HG03097 (cell line): ENCODE data around the gene PRR14.

ENCODE experiments used
- ATAC-seq: cut with Tn5 transposase; IDR thresholded peaks from one replicate; pipeline ENCODE4 v1.9.1; 2021; ENCODE audit not compliant: unreplicated experiment, low FRiP score

The PRR14 gene

DNA sequence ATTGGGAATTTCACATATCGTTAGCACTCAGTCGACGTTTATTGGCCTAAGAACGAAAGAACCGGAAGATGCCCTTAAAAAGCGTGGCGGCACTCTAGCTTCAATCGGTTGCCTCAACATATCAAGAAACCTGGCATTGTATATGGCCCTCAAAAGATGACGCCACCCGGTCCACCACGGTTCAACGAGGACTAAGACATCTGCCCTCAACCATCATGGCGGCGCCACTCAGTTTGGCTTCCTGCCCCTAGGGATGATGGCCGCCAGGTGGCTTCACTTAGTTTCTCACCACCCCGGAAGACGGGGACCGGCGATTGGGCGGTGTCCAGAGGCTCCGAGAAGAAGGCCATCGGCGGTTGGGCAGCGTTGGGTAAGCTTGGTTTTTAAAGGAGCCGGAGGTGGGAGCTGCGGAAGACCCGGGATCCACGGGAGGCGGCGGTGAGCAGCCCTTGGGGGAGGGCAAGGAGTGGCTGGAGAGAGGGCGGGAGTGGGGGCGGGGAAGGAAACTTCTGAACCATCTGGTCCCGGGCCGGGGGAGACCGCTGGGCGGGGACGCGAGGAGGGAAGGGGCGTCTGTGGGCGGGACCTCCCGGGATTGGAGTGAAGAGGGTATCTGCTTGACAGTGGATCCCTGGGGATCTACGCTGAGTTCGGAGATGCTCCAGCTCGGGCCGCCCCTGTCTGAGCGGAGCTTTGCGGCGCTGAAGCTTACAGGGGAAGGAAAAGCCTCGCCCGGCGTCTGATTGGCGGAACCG is at the start of gene PRR14:
Gene PRR14, plus strand, starts transcription at position 592 of the 755 bp plus-strand sequence. CDS start 686 bp downstream, outside the sequence.
- ATAC-seq, result peak; percentile 68

DNA sequence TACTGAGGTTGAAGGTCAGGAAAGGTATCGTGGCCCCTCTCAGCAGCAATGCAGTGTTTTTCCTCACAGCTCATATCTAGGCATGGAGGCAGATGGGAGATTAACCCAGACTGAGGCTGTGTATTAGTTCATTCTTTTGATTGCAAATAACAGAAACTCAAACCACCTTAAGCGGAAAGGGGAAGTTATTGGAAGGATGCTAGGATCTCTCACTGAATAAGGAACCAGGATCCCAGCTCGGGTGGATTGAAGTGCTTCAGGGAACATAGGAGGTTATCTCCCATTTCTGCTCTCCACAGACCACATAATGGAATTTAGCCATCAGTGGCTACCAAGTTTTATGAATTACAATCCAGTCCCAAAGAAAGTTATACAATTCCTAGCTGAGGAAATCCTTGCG is 48.8 kb upstream of the PRR14 start:
- ATAC-seq, result no peak

DNA sequence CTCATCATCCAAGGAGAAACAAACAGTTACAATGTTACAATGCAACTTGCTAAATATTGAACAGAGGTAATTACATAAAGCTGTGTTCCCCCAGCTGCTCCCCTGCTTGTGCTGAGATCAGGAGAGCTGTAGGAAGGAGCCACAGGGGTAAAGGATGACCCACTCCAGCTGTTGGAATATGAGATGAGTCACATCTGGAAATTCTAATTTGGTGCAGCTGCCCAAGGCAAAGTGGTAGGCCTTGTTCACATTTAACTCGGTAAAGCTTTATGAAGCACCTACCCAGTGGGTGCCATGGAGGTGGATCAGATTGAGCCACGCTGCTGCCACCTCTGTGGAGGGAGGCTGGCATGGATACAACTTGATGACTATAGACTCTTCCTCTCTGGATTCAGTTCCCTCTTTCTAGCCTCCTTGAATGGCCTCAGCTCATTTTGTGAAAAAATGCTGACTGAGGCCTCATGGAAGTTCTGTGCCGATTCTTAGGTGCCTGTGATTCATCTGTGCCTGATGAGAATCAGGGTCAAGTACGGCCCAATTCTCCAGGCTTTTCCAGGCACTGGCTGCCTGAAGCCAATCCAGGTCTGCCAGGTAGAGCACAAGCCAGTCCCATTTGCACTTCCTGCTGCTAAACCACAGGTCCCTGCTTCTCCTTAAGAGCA is 48.0 kb upstream of the PRR14 start:
- no peak for ATAC-seq

DNA sequence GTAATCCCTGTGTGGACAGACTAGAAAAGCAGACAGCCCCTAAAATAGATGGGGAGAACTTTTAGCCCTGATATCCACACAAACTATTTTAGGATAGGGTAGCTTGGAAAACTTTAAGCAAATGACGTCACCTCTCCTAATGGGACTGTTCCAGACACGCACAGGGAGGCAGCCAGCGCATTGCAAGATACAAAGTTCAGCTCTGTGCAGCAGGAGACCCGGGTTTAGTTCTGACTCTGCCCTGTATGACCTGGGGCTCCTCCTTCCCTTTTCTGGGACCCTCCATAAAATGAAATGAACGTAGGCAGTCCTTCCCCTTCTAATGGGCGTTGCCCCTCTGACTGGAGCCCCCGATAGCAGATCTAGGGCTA is 46.8 kb upstream of the PRR14 start:
- no peak for ATAC-seq

DNA sequence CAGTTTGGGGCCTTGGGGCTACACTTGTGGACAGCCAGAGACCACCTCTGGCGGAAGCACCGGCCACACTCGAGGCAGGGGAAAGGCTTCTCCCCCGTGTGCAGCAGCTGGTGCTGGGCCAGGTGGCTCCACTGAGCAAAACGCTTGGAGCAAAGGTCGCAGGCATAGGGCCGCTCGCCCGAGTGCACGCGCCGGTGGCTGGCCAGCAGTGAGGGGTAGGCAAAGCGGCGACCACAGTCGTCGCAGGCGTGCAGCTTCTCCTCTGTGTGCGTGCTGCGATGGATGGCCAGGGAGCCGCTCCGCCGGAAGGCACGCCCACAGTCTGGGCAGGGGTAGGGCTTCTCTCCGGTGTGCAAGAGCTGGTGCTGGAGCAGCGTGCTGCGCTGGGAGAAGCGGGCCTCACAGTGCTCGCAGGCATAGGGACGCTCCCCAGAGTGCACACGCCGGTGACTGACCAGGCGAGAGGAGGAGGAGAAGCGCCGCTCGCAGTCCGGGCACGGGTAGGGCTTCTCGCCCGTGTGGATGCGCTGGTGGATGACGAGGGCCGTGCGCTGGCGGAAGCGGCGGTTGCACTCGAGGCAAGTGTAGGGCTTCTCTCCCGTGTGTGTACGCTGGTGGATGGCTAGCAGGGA is 46.3 kb upstream of the PRR14 start:
- ATAC-seq, result no peak

DNA sequence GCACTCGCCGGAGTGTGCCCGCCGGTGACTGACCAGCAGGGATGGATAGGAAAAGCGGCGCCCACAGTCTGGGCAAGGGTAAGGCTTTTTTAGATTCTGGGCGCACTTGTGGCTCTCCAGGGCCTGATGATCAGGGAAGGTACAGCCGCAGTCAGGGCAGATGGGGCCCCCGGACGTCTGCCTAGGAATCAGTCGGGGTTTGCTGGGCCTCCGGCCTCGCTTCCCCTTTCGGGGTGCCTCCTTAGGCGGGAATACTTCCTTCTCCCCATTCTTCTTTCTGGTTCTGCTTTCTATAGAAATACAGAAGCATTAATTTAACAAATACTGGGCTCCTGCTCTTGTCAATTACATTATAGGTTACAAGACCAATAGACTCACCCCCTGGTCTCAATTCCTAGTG is 45.6 kb upstream of the PRR14 start:
- no peak for ATAC-seq

DNA sequence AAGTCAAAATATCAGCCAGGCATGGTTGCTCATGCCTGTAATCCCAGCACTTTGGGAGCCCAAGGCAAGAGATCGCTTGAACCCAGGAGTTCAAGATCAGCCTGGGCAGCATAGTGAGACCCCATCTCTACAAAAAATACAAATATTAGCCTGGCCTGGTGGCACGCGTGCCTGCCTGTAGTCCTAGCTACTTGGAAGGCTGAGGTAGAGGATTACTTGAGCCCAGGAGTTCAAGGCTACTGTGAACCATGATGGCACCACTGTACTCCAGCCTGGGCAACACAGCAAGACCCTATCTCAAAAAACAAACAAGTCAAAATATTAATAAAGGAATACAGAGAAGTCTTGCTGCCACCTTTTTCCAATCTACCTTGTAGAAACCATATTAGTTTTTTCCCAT is 44.8 kb upstream of the PRR14 start:
- ATAC-seq, result no peak

DNA sequence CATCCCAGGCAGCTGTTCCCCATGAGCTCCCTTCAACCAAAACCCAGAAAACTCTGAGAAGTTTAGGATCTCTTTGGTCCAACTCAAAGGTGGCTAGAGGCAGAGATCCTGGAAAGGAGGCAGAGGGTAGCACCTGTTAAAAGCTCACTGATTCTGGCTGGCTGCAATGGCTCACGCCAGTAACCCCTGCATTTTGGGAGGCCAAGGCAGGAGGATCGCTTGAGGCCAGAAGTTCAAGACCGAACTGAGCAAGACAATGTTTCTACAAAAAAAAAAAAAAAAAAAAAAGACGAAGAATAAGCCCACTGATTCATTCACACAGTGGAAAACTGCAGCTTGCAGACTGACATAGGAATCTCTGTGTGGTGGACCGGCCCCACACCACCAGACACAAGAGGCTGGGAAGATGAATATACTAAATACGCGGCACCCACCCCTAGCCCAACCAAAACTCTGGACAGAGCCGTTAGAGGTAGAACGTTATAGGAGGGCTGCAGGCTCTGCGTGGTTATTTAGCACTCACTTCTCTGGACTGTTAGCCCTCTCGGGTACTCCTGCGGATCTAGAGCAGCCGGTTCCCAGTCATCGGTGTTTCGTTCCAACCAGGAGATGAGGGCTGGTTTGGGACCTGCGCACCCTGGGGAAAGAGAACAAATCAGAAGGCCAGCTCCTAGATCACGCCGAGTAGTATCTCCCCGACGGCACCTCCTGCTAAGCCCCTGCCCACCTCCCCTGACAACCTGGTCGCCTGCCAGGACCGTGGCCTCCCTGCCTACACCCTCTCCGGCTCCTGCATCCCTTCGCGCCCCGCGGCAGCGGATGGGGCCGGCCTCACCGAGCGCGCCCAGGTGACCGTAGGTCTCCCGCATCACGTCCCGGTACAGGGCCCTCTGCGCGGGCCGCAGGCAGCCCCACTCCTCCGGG is 41.5 kb upstream of the PRR14 start:
- peak; percentile 30 for ATAC-seq

DNA sequence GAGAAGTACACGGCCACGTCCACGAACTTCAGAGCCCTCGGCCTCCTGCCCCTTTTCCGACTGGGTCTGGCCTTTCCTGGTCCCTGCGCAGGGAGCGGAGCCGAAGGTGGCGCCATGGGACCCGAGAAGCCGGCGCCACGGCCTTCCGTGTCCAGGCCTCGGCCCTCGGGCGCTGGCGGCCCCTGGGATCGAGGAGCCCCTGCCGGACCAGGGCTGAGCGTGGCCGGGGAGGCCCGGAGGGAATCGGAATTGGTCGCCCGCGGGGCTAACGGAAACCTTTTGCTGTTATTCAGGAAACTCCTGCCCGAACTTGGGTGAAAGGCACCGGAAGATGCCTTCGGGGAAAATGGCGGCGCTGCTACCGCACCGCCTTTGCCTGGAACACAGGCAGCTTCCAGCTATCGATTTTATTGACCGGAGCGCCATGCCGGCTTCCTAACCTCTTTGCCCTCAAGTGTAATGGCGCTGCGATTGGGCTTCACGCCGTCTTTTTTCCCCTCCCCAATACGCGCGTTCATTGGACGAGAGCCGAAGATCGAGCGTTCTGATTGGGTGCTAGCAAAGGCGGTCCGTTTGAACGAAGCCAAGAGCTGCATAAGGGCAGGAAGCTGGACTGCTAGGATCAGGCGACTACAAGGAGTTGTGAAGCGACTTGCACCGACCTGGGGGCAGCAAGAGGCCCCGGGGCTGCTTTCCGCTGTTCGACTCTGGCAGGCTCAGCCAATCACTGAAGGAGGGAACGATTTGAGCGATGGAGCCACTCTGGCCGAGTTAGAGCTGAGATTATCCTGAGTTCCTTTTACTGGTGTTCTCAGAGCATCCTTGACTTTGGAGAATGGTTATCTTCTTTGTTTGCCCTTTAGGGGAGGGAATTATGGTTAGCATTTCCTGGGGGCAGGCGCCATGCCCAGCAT is 40.6 kb upstream of the PRR14 start, which contains the start of gene ZNF689:
Gene ZNF689, minus strand, starts transcription at position 464 of the 914 bp plus-strand sequence. Its CDS starts 348 bp downstream, at position 116.
- ATAC-seq, result peak; percentile 72

DNA sequence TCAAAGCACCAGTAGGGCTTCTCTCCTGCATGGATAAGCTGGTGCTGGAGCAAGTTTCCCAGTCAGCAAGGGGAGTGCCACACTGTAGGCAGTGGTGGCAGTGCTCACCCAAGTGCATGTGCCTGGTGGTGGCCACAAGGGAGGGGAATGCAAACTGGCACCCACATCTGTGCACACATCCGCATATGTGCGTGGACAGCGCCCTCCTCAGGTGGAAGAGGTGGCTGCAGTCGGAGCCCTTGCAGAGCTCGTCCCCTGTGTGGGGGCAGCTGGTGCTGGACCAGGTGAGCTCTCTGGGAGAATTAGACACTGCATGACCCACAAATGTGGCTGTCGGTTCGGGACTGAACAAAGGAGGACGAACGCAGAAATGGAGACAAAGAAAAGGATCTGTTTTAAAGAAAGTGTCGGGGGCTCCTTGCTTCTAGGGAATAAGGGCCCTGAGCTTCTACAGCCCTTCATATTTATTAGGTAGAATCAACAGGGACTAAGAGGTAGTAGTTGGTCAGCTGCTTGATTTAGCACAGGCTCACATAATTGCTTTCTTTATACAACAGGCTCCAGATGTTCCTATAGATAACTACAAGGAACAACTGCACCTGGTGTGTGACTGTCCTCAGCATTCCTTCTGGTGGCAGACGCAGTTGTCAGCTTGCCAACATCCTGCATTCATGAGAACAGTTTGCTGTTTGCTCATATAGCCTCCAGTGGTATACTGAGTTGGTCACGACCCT is 35.2 kb upstream of the PRR14 start:
- no peak for ATAC-seq

DNA sequence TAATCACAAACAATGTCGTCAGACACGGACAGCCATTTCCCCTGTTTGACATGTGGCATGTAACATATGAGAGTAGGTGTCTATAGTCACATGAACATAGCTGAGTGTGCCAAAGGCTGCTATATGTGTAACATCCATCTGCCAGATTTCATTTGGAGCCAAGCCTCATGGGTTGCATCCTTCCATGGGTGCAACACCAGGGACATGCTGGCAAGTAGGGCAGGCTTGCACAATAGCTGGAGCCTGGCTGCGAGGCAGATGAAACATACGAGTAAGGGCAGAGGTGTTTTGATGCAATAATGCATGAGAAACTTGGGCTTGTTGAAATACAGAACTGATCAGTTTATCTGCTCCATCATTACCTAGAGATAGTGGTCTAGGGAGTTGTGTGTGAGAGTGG is 31.6 kb upstream of the PRR14 start:
- no peak for ATAC-seq

DNA sequence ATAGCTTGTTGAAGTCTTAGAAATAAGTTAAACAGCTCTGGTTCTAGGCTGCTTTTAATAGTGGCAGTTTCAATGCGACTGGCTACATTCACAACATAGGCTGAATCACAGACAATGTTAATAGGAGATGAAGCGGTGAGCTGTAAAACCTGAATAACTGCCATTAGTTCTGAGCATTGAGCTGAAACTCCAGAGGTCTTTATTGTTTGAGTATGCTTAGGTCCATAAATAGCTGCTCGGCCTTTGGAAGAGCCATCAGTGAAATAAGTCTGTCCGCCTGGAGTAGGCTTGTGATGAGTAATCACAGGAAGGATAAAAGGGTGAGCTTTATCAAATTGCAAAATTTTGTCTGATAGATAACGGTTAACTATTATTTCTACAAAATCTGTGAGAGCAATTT is 31.1 kb upstream of the PRR14 start:
- no peak for ATAC-seq

DNA sequence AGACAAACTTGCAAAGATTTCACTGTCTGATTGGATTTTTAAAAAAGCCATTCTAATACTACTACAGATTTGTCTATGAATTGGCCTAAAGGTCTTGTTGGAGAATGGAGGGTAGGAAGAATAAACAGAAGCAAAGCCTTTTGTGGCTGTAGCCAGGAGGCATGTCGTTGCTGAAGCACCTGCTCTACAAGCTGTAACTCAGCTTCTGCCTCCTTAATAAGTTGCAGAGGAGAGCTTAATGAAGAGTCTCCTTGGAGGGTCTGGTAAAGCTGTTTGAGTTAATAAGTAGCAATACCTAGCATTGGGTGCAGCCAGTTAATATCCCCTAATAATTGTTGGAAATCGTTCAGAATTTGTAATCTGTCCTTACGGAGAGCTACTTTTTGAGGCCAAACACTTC is 30.6 kb upstream of the PRR14 start:
- no peak for ATAC-seq

DNA sequence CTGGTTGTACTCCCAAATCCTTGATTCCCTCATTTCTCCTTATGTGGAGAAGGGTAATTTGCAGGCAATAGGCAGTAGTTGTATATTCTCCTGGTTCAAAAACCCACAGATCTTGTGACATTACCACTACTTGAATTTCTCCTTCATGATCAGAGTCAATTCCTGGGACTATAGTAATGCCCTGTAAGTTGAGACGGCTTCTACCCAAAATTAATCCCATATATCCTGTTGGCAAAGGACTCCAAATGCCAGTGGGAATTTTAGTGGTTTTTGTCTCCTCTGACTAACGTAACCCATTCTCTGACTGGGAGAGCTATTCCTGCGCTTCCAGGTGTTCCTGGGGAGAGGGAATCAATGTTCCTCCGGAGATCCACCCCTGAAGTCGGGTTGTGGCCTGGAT is 29.0 kb upstream of the PRR14 start:
- no peak for ATAC-seq

DNA sequence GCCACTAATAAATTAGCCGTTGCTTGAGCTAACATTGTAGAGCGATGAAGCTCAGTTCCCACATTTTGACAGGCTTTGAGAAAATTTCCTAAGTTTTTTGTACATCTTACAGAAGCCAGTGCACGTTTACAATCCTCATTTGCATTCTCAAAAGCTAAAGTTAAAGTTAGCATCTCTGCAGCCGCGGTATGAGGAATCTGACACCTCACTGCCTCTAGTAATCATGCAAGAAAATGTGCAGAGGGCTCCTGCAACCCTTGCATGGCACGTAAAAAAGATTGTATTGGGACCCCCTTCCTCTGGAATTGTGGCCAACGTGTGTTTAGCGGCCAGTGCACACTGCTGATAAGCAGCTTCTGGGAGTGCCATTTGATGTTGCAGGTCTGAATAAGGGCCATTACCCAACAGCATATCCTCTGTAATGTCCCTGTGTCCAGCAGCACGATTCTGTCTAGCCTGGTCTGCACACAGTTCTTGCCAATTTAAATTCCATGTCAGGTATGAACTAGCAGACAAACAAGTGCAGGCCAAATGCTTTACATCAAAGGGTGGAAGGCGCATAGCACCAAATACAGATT is 28.2 kb upstream of the PRR14 start:
- ATAC-seq, result no peak

DNA sequence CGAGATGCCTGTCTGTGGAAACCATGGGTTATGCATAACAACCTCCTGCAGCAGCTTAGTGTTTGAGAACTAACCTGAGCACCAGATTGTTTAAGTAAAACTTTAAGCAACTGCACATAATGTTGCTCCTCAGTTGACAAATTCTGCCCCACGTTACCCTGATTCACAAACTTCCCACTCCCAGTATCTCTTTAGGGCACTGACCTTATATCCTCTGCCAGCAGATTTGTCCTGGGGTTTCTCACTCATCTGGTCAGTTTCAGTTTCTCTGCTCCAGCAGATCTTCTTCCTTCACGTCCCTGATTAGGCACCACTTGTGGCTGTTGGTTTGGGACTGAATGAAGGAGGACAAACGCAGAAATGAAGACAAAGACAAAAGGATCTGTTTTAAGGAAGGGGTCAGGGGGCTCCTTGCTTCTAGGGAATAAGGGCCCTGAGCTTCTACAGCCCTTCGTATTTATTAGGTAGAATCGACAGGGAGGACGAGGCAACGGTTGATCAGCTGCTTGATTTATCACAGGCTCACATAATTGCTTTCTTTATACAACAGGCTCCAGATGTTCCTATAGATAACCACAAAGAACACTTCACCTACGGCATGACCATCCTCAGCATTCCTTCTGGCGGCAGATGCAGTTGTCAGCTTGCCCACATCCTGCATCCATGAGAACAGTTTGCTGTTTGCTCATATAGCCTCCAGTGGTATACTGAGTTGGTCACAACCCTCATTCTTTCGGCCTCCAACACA is 27.1 kb upstream of the PRR14 start:
- ATAC-seq, result no peak

DNA sequence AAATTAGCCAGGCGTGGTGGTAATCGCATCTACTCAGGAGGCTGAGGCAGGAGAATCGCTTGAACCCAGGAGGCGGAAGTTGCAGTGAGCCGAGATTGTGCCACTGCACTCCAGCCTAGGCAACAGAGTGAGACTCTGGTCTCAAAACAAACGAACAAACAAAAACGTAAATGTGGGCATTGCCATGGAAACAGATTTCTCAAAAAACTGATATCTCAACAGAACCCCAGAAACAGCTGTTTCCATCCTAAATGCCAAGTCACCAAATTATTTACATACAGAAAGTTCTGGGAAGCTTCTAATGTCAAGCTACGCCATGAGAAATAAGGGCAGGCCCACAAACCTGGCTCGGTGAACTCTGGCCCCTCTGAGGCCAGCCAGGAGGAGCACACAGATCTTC is 24.5 kb upstream of the PRR14 start:
- no peak for ATAC-seq
